H1 (cell line): ENCODE data around the gene PLCB1. TPM values are rescaled to one million over a fixed set of nuclear protein-coding genes. Genes with fewer than 3 reads are reported as not detected.

Source experiments
- CTCF ChIA-PET: fragments of 300-600 bp; sonication (Branson Sonifier 250); formaldehyde crosslinking; loops from one replicate; lab custom pipeline; 2021; ENCODE audit not compliant: partially characterized antibody; lab: Charles Lee
- POLR2A ChIA-PET: fragments of 300-600 bp; sonication (Branson Sonifier 250); formaldehyde crosslinking; loops from one replicate; lab custom pipeline; 2021; ENCODE audit warnings: inconsistent platforms; ENCODE audit not compliant: partially characterized antibody; lab: Charles Lee
- DNase-seq, 2 experiments: peaks; one replicate each; pipeline versions ENCODE4 v3.0.0 to v3.0.0-alpha.2; 2010 to 2022; ENCODE audit warnings: low spot score in 2 of 2, low read depth in 1 of 2, mixed read lengths in 1 of 2
- FAIRE-seq: peaks from 2 replicates; lab custom pipeline; 2011; peaks lifted over from hg19 to GRCh38; lab: Jason Lieb, UNC
- H2AFZ ChIP-seq: 2 replicates; pipeline ENCODE4 v1.8.1; 2012; ENCODE audit warnings: low read length, inconsistent platforms
- H2AK5ac ChIP-seq: 2 replicates; pipeline ENCODE4 v1.6.1; 2013; ENCODE audit warnings: low read depth, low read length
- H2BK120ac ChIP-seq: replicated peaks from 2 replicates; pipeline ENCODE3; 2013; ENCODE audit warnings: low read depth, low read length, inconsistent platforms
- H2BK12ac ChIP-seq: 2 replicates; pipeline ENCODE4 v1.6.1; 2013; ENCODE audit warnings: low read depth, low read length
- H2BK15ac ChIP-seq: 2 replicates; pipeline ENCODE4 v1.6.1; 2013; ENCODE audit warnings: low read length
- H2BK20ac ChIP-seq: 2 replicates; pipeline ENCODE4 v1.6.1; 2013; ENCODE audit warnings: low read length
- H2BK5ac ChIP-seq: 2 replicates; pipeline ENCODE4 v1.6.1; 2013; ENCODE audit warnings: low read depth, low read length
- H3K14ac ChIP-seq: 2 replicates; pipeline ENCODE4 v1.6.1; 2013; ENCODE audit warnings: inconsistent platforms; ENCODE audit not compliant: insufficient read length
- H3K18ac ChIP-seq: 2 replicates; pipeline ENCODE4 v1.6.1; 2013; ENCODE audit warnings: low read length; ENCODE audit errors: extremely low read depth
- H3K23ac ChIP-seq: 2 replicates; pipeline ENCODE4 v1.6.1; 2013; ENCODE audit warnings: inconsistent platforms; ENCODE audit not compliant: insufficient read length
- H3K23me2 ChIP-seq: 2 replicates; pipeline ENCODE4 v1.6.1; 2013; ENCODE audit warnings: low read depth, low read length
- H3K27ac ChIP-seq: 2 replicates; pipeline ENCODE4 v1.6.1; 2011; ENCODE audit warnings: low read depth, low read length, inconsistent platforms
- H3K27me3 ChIP-seq, 4 experiments: replicated peaks in 1 of 4; 1 replicate in 1 of 4; 2 replicates in 3 of 4; pipeline versions ENCODE4 v1.6.1 to v1.8.1; 2011 to 2013; ENCODE audit warnings: low read length in 3 of 4, mild to moderate bottlenecking in 3 of 4, inconsistent platforms in 2 of 4, mixed read lengths in 2 of 4, moderate library complexity in 1 of 4; ENCODE audit not compliant: control insufficient read depth in 3 of 4, insufficient read depth in 3 of 4; ENCODE audit errors: extremely low read depth in 1 of 4
- H3K36me3 ChIP-seq, 4 experiments: 2 replicates each; pipeline versions ENCODE4 v1.6.1 to v1.8.1; 2011 to 2013; ENCODE audit warnings: mild to moderate bottlenecking in 4 of 4, low read length in 3 of 4, moderate library complexity in 2 of 4, control low read depth in 1 of 4, inconsistent platforms in 1 of 4; ENCODE audit not compliant: insufficient read depth in 4 of 4, control insufficient read depth in 2 of 4
- H3K4ac ChIP-seq: replicated peaks from 2 replicates; pipeline ENCODE3; 2013; ENCODE audit warnings: low read length, low read depth, mixed read lengths, inconsistent platforms; ENCODE audit not compliant: insufficient read length
- H3K4me1 ChIP-seq, 4 experiments: replicated peaks in 1 of 4; 1 replicate in 1 of 4; 2 replicates in 3 of 4; pipeline versions ENCODE4 v1.6.1 to v1.8.1; 2011 to 2013; ENCODE audit warnings: low read length in 3 of 4, inconsistent platforms in 2 of 4, mixed read lengths in 1 of 4; ENCODE audit not compliant: insufficient read depth in 4 of 4, control insufficient read depth in 3 of 4
- H3K4me2 ChIP-seq, 2 experiments: 2 replicates each; pipeline versions ENCODE4 v1.6.1 to v1.8.1; 2011 to 2013; ENCODE audit warnings: low read depth in 2 of 2, low read length in 2 of 2, control low read depth in 1 of 2, inconsistent platforms in 1 of 2, mild to moderate bottlenecking in 1 of 2; ENCODE audit not compliant: insufficient read depth in 1 of 2
- H3K4me3 ChIP-seq, 4 experiments: fragments of 200-600, 300-600 bp in 1 of 4; sonication (generic), shearing (Covaris generic), sonication (Bioruptor Twin) in 1 of 4; 2 replicates each; pipeline versions ENCODE4 v1.5.1 to v1.8.1; 2011 to 2016; ENCODE audit warnings: low read length in 4 of 4, low read depth in 3 of 4, control low read depth in 2 of 4, inconsistent platforms in 2 of 4, mild to moderate bottlenecking in 2 of 4, mixed read lengths in 1 of 4, moderate library complexity in 1 of 4; ENCODE audit not compliant: insufficient read depth in 2 of 4; ENCODE audit errors: extremely low read depth in 1 of 4
- H3K56ac ChIP-seq: replicated peaks from 2 replicates; pipeline ENCODE3; 2013; ENCODE audit warnings: low read depth, mild to moderate bottlenecking, mixed read lengths, low read length, inconsistent platforms; ENCODE audit not compliant: insufficient read length
- H3K79me1 ChIP-seq: 2 replicates; pipeline ENCODE4 v1.6.1; 2013; ENCODE audit warnings: low read depth, low read length, control low read depth
- H3K79me2 ChIP-seq, 2 experiments: 2 replicates each; pipeline versions ENCODE4 v1.6.1 to v1.8.1; 2012 to 2013; ENCODE audit warnings: low read length in 2 of 2, mild to moderate bottlenecking in 2 of 2, inconsistent platforms in 1 of 2; ENCODE audit not compliant: insufficient read depth in 2 of 2, control insufficient read depth in 1 of 2
- H3K9ac ChIP-seq, 4 experiments: replicated peaks in 1 of 4; 1 replicate in 1 of 4; 2 replicates in 3 of 4; pipeline versions ENCODE4 v1.6.1 to v1.8.1; 2011 to 2013; ENCODE audit warnings: low read depth in 3 of 4, low read length in 3 of 4, control low read depth in 2 of 4, mild to moderate bottlenecking in 2 of 4, moderate library complexity in 2 of 4, inconsistent platforms in 1 of 4; ENCODE audit errors: extremely low read depth in 1 of 4
- H3K9me3 ChIP-seq, 2 experiments: 2 replicates each; pipeline versions ENCODE4 v1.6.1 to v1.8.1; 2012 to 2013; ENCODE audit warnings: mild to moderate bottlenecking in 2 of 2, moderate library complexity in 2 of 2, control low read depth in 1 of 2, inconsistent platforms in 1 of 2, low read depth in 1 of 2, low read length in 1 of 2, mixed read lengths in 1 of 2; ENCODE audit not compliant: insufficient read depth in 2 of 2
- H4K20me1 ChIP-seq, 2 experiments: replicated peaks in 1 of 2; 2 replicates each; pipeline versions ENCODE3 to v1.8.1; 2011 to 2013; ENCODE audit warnings: inconsistent platforms in 2 of 2, low read length in 2 of 2, mild to moderate bottlenecking in 1 of 2; ENCODE audit not compliant: insufficient read depth in 2 of 2, control insufficient read depth in 1 of 2
- H4K5ac ChIP-seq: 2 replicates; pipeline ENCODE4 v1.6.1; 2013; ENCODE audit warnings: low read length, low read depth, mixed read lengths, inconsistent platforms; ENCODE audit not compliant: insufficient read length
- H4K8ac ChIP-seq: 2 replicates; pipeline ENCODE4 v1.8.0; 2013; ENCODE audit warnings: mild to moderate bottlenecking, moderate library complexity, low read length, inconsistent platforms; ENCODE audit not compliant: insufficient read depth; ENCODE audit errors: extremely low read depth
- H4K91ac ChIP-seq: replicated peaks from 2 replicates; pipeline ENCODE3; 2013; ENCODE audit warnings: low read length, mixed read lengths, inconsistent platforms; ENCODE audit not compliant: insufficient read length
- CEBPB ChIP-seq: IDR thresholded peaks from 2 replicates; pipeline ENCODE4 v1.6.1; 2012; ENCODE audit warnings: low read depth, low read length
- KDM1A ChIP-seq: fragments of 200-600, 300-600 bp; sonication (generic); IDR thresholded peaks from 2 replicates; pipeline ENCODE4 v1.7.1; 2016; ENCODE audit warnings: mild to moderate bottlenecking, low read length, borderline replicate concordance
- POU5F1 ChIP-seq: IDR thresholded peaks from 2 replicates; pipeline ENCODE4 v1.6.1; 2011; ENCODE audit warnings: low read depth, mild to moderate bottlenecking, low read length, moderate library complexity
- RBBP5 ChIP-seq: IDR thresholded peaks from 2 replicates; pipeline ENCODE4 v1.7.1; 2012; ENCODE audit warnings: low read depth, mild to moderate bottlenecking, inconsistent platforms, low read length, moderate library complexity, borderline replicate concordance
- RNF2 ChIP-seq: fragments of 200-900, 300-1000 bp; sonication (generic); IDR thresholded peaks from 2 replicates; pipeline ENCODE4 v1.7.1; 2016; ENCODE audit warnings: borderline replicate concordance, low read depth, mild to moderate bottlenecking, antibody characterized with exemption, low read length; ENCODE audit not compliant: poor library complexity, severe bottlenecking; ENCODE audit errors: missing control alignments
- SIN3A ChIP-seq, 2 experiments: IDR thresholded peaks in 1 of 2; conservative IDR thresholded peaks in 1 of 2; 2 replicates each; pipeline ENCODE4 v1.6.1; 2011 to 2012; ENCODE audit warnings: low read length in 2 of 2, improper control_type of control experiment in 1 of 2, low read depth in 1 of 2, mild to moderate bottlenecking in 1 of 2
- SP1 ChIP-seq: IDR thresholded peaks from 2 replicates; pipeline ENCODE4 v1.6.1; 2011; ENCODE audit warnings: low read depth, low read length
- SP2 ChIP-seq: IDR thresholded peaks from 2 replicates; pipeline ENCODE4 v1.6.1; 2012; ENCODE audit warnings: mild to moderate bottlenecking, low read length, inconsistent platforms
- TBP ChIP-seq: IDR thresholded peaks from 2 replicates; pipeline ENCODE4 v1.6.1; 2011; ENCODE audit warnings: low read depth, low read length, improper control_type of control experiment
- WGBS, 2 experiments: shearing (Covaris generic) in 1 of 2; methylation state at CpG; one replicate each; pipeline versions ENCODE4 v1.1.6 to v1.1.7; 2013 to 2015; ENCODE audit warnings: low lambda C conversion rate in 2 of 2, mixed read lengths in 2 of 2, inconsistent platforms in 1 of 2, low coverage in 1 of 2, missing lambda C conversion rate in 1 of 2; ENCODE audit not compliant: insufficient replicate concordance in 2 of 2, insufficient coverage in 1 of 2, insufficient read length in 1 of 2; ENCODE audit errors: extremely low coverage in 1 of 2, missing lambda C conversion rate in 1 of 2; 5-methylcytosine and 5-hydroxymethylcytosine counted together
- polyA plus RNA-seq, 7 experiments: library from polyadenylated mRNA; depleted of rRNA in 3 of 7; stranded (reverse) in 5 of 7; unstranded in 2 of 7; fragments of >200 nt in 5 of 7; fragments of 200-250 nt in 2 of 7; gene quantifications; 1 replicate in 5 of 7; 2 replicates in 1 of 7; 4 replicates in 1 of 7; pipeline versions ENCODE4 v1.2.1 to v1.2.3, GENCODE V29; 2011 to 2013; ENCODE audit warnings: missing spikeins in 2 of 7, mixed read lengths in 2 of 7
- total RNA-seq: library from RNA; stranded (reverse); fragmentation: NEBNext Ultra II Directional; extraction: Animal tissue kit (Norgen Biotek cat#: 25700); gene quantifications from 2 replicates; pipeline ENCODE4 v1.2.1, GENCODE V29; 2021
- TF ChIP-seq, protein P1 (sequence below): IDR thresholded peaks from 2 replicates; pipeline ENCODE4 v1.6.1; 2011; ENCODE audit warnings: low read depth, mild to moderate bottlenecking, low read length; ENCODE audit not compliant: insufficient read depth

The PLCB1 gene
- total and polyA plus RNA-seq, 2 of the 8 experiments (the other 6 are each of a cell fraction or from before 2014, with no cell fraction given), result 2.6 to 9.1 TPM

DNA sequence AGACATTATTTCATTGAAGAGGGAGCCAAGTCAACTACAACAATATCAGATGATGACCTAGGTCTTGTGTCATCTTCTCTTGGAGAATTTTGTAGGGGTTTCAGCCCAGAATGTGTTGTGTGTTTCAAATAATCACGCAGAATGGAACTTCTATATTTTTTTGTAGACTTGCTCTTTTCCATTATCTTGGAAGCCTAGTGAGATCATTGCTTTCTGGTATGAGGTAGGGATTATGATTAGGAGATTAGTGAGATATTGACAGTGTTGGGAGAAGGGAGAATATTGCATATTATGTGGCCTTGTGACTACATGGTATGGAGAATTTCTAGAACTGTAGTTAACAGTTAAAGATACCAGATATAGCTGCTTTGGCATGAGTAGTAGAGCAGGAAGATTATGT, 513.3 kb downstream of the PLCB1 start:
- POLR2A ChIA-PET, result no interaction called here
- no peak overlapping the region for H2BK20ac ChIP-seq
- H3K18ac ChIP-seq, result no peak overlapping the region
- H3K14ac ChIP-seq, result no peak overlapping the region
- H3K79me2 ChIP-seq, result no peaks in the 10 kb centered on the region
- no peak overlapping the region for H3K56ac ChIP-seq
- H2AFZ ChIP-seq, result no peak overlapping the region
- no peak overlapping the region for H4K5ac ChIP-seq
- no peak overlapping the region for H3K9ac ChIP-seq
- H3K27ac ChIP-seq, result no peak overlapping the region
- H3K4me2 ChIP-seq, result no peak overlapping the region
- H3K4ac ChIP-seq, result no peak overlapping the region
- no peak overlapping the region for H4K91ac ChIP-seq
- peaks cover 0 to 8% (median 0%) of the 10 kb centered on the region in 4 experiments; a peak in 1 of 8 replicates for H3K36me3 ChIP-seq
- no peak overlapping the region for H3K23ac ChIP-seq
- no peak for TF ChIP-seq SP2
- no peak for TF ChIP-seq SP1
- TF ChIP-seq RNF2, result no peak
- TF ChIP-seq CEBPB, result no peak
- TF ChIP-seq RBBP5, result no peak
- TF ChIP-seq, protein P1, sequence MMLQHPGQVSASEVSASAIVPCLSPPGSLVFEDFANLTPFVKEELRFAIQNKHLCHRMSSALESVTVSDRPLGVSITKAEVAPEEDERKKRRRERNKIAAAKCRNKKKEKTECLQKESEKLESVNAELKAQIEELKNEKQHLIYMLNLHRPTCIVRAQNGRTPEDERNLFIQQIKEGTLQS, result no peak
- no peak for TF ChIP-seq KDM1A
- TF ChIP-seq TBP, result no peak
- TF ChIP-seq SIN3A (conservative IDR thresholded peaks at IDR 0.05 in 1 of 2, IDR thresholded peaks at IDR 0.05 in 1 of 2; ENCODE audit: low read depth in 1 of 2, low read length in 2 of 2), result no peak
- TF ChIP-seq POU5F1, result no peak
- TF ChIP-seq, all 59 proteins: peak for 0
- Histone ChIP-seq H3K23me2 (no peaks in the 10 kb centered on the region), H3K27me3 (no peaks in the 10 kb centered on the region; a peak in 1 of 7 replicates), H2BK5ac (no peak overlapping the region), H2BK15ac (no peak overlapping the region), H4K20me1 (no peaks in the 10 kb centered on the region), H3K4me3 (no peak overlapping the region), H4K8ac (no peak overlapping the region), H3K4me1 (no peaks in the 10 kb centered on the region; a peak in 1 of 7 replicates), H3K79me1 (no peaks in the 10 kb centered on the region), H3K9me3 (0 out of 4 replicates have a peak, but pooled peaks cover 0 to 3% of the 10 kb centered on the region in 2 experiments), H2AK5ac (no peak overlapping the region), H2BK120ac (no peak overlapping the region), H2BK12ac (no peak overlapping the region)
- WGBS, 2 experiments, result 67% methylated on average over 1 of the region's 1 CpG; no CpG with 5 or more reads in 1 of the 2 experiments
- CTCF ChIA-PET, result no interaction called here
- FAIRE-seq (no peak), DNase-seq (no peak)
